ENCODE results near the gene MADCAM1. TPM values are rescaled to one million over a fixed set of nuclear protein-coding genes. Genes with fewer than 3 reads are reported as not detected.

Gene MADCAM1
- total and polyA plus RNA-seq, 2 donors (not counting 1 experiment from before 2014, with no cell fraction given) = 0.70 to 2.5 TPM

DNA sequence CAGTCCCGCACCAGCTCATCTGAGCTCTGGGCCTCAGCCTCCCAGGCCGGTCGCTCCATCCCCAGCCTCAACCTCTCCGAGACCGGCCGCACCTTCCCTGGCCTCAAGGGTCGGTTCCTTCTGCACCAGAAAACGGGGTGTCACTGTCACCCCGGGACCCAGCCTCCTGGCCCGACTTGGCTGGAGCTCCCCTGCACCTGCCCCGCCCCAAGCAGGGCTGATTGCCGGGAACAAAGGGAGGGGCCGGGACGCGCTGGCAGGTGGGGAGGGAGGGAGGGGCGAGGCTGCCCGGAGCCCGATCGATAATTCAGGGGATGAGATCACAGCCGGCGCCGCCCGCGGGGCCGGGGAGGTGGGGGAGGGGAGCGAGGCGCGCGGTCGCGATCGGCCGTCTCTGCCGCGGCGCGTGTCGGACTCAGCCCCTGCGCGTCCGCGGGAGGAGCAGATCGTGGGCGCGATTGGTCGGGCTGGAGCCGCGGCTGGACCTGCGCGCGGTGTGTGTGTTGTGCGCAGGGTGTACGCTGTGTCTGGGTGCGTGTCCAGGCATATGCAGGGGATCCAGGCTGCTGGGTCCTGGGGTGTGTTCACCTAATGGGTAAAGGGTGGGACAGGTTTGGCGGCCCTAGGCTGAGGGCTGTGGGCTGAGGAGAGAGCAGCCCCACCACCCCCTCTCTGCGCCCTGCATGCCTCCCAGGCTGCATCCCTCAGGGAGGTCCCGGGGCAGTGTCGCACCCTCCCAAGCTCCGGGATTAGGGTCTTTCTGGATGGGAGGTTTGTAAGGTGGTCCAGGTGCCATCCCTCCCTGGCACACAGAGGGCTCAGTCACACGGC, 34.4 kb upstream of the MADCAM1 start:
- H3K4me2 ChIP-seq (replicated peaks; ENCODE audit: low read depth, low read length, poor library complexity, severe bottlenecking) = peak overlapping the region; percentile 57
- Mint-ChIP-seq H3K27me3 (peaks cover 10% of the 10 kb centered on the region), H3K9me3 (ENCODE audit: insufficient read depth) (no peaks in the 10 kb centered on the region), H3K27ac (no peak overlapping the region), H3K4me3 (peak overlapping the region; percentile 71), H3K4me1 (peaks cover 8% of the 10 kb centered on the region)
- H3K27me3 ChIP-seq (replicated peaks in 1 of 4; ENCODE audit: control extremely low read depth in 1 of 4, control insufficient read depth in 3 of 4, insufficient read depth in 4 of 4, low read length in 3 of 4) = peaks cover 0 to 37% (median 7%) of the 10 kb centered on the region in 4 experiments
- H3K79me2 ChIP-seq (ENCODE audit: control insufficient read depth, insufficient read depth, low read length) = no peaks in the 10 kb centered on the region
- H3K9ac ChIP-seq (ENCODE audit: low read length) = no peak overlapping the region
- peaks cover 0 to 25% (median 0%) of the 10 kb centered on the region in 3 donors for H3K9me3 ChIP-seq (ENCODE audit: control extremely low read depth in 1 of 3, control insufficient read depth in 2 of 3, insufficient read depth in 1 of 3, low read length in 2 of 3)
- CTCF ChIA-PET = no interaction called here
- no peaks in the 10 kb centered on the region for H3K36me3 ChIP-seq (replicated peaks in 1 of 2; ENCODE audit: control extremely low read depth in 1 of 2, control insufficient read depth in 1 of 2, extremely low read depth in 1 of 2, insufficient read depth in 2 of 2, low read length in 1 of 2)
- H4K20me1 ChIP-seq (ENCODE audit: control insufficient read depth, insufficient read depth, low read length, poor library complexity, severe bottlenecking) = no peaks in the 10 kb centered on the region
- H3K4me1 ChIP-seq (ENCODE audit: control insufficient read depth in 2 of 2, insufficient read depth in 2 of 2, low read length in 2 of 2) = peaks cover 13 to 16% of the 10 kb centered on the region in 2 donors
- no peak overlapping the region for H3K4me3 ChIP-seq (ENCODE audit: control extremely low read depth in 1 of 5, extremely low read depth in 1 of 5, insufficient read depth in 1 of 5, low read depth in 2 of 5, low read length in 4 of 5)
- intact Hi-C loops (cut with micrococcal nuclease) = no loop called here
- ATAC-seq (ENCODE audit: low read depth) (no peak), DNase-seq (no peak)
- 9% methylated on average over 58 of the region's 60 CpGs for WGBS (ENCODE audit: insufficient coverage)
- no peak overlapping the region for H3K27ac ChIP-seq (ENCODE audit: low read length in 2 of 2)
- TF ChIP-seq CTCF (IDR thresholded peaks at IDR 0.05) (no peak), EZH2 (IDR thresholded peaks at IDR 0.05; ENCODE audit: borderline replicate concordance, insufficient read depth, low read depth, low read length, poor library complexity, severe bottlenecking) (no peak)
- POLR2A ChIA-PET = no interaction called here
- H2AFZ ChIP-seq (ENCODE audit: insufficient read depth, low read depth, low read length, poor library complexity, severe bottlenecking) = no peak overlapping the region

DNA sequence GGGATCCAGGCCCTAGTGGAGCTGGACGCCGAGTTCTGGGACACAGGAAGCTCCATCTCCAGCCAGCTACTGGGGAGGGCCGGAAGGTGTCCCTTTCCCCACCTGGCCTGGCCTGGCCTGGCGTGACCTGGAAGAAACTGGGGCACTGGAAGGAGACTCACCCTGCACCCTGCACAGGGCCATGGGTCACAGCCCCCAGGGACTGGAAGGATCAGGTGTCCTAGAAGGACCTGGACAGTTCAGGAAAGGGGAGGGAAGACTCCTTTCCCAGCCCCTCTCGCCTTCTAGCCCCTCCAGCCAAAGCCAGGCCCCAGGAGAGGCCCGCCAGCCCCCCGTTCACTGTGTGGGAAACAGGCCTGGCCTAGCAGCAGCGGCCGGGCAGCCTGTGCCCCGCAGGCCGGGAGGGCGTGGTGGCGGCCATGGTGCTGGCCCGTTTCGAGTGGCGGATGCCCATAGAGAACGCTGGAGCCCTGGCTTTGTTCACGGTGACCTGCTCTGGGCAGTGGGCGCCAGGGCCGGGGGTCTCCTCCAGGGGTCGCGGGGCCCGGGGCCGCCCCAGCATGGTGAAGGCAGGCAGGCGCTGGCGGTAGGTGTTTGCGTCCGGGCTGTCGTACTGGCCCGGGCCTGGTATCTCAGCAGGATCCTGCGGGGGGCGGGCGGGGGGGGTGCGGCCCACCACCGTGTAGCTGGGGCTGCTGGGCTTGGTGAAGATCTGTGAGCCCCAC, 32.6 kb upstream of the MADCAM1 start:
- Histone ChIP-seq H3K9ac (ENCODE audit: low read length) (no peak overlapping the region), H3K4me3 (ENCODE audit: control extremely low read depth in 1 of 5, extremely low read depth in 1 of 5, insufficient read depth in 1 of 5, low read depth in 2 of 5, low read length in 4 of 5) (no peak overlapping the region), H3K27ac (ENCODE audit: low read length in 2 of 2) (no peak overlapping the region), H3K27me3 (replicated peaks in 1 of 4; ENCODE audit: control extremely low read depth in 1 of 4, control insufficient read depth in 3 of 4, insufficient read depth in 4 of 4, low read length in 3 of 4) (peaks cover 0 to 33% (median 7%) of the 10 kb centered on the region in 4 experiments), H3K9me3 (ENCODE audit: control extremely low read depth in 1 of 3, control insufficient read depth in 2 of 3, insufficient read depth in 1 of 3, low read length in 2 of 3) (peaks cover 0 to 21% (median 0%) of the 10 kb centered on the region in 3 donors), H3K79me2 (ENCODE audit: control insufficient read depth, insufficient read depth, low read length) (no peaks in the 10 kb centered on the region), H3K4me1 (ENCODE audit: control insufficient read depth in 2 of 2, insufficient read depth in 2 of 2, low read length in 2 of 2) (peaks cover 13 to 16% of the 10 kb centered on the region in 2 donors), H4K20me1 (ENCODE audit: control insufficient read depth, insufficient read depth, low read length, poor library complexity, severe bottlenecking) (no peaks in the 10 kb centered on the region), H3K36me3 (replicated peaks in 1 of 2; ENCODE audit: control extremely low read depth in 1 of 2, control insufficient read depth in 1 of 2, extremely low read depth in 1 of 2, insufficient read depth in 2 of 2, low read length in 1 of 2) (no peaks in the 10 kb centered on the region), H3K4me2 (replicated peaks; ENCODE audit: low read depth, low read length, poor library complexity, severe bottlenecking) (no peak overlapping the region), H2AFZ (ENCODE audit: insufficient read depth, low read depth, low read length, poor library complexity, severe bottlenecking) (no peak overlapping the region)
- no peak for TF ChIP-seq CTCF (IDR thresholded peaks at IDR 0.05)
- TF ChIP-seq EZH2 (IDR thresholded peaks at IDR 0.05; ENCODE audit: borderline replicate concordance, insufficient read depth, low read depth, low read length, poor library complexity, severe bottlenecking) = no peak
- CTCF ChIA-PET = no interaction called here
- Mint-ChIP-seq H3K4me1 (peaks cover 8% of the 10 kb centered on the region), H3K9me3 (ENCODE audit: insufficient read depth) (no peaks in the 10 kb centered on the region), H3K27ac (no peak overlapping the region), H3K27me3 (peaks cover 5% of the 10 kb centered on the region), H3K4me3 (no peak overlapping the region)
- intact Hi-C loops (cut with micrococcal nuclease) = no loop called here
- ATAC-seq (ENCODE audit: low read depth) (no peak), DNase-seq (no peak)
- 92% methylated on average over 31 of the region's 35 CpGs for WGBS (ENCODE audit: insufficient coverage)
- POLR2A ChIA-PET = no interaction called here

All from B cell (primary cell).